SIG-M5 (cell line): ENCODE results near the gene DDOST.

Experiments used
- DNase-seq: peaks from one replicate; lab custom pipeline; 2025; lab: John Stamatoyannopoulos, UW

The DDOST gene

DNA sequence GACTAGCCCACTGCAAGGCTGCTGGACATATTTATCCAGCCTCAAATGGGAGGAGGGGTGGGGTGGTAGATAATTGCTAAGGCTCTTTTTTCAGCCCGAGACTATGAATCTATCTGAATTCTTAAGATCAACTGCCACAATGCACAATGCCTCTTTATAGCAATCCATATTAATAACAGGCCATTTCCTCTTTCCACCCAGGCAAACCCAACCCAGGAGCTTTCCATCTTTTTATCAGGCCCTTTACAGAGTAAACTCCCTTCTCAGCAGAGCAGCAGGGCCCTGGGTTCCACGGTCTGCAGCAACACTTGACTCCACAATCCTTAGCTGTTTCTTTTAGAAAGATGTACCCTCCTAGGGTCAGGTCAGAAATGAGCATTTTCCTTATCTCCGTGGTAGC, 806 bp downstream of the DDOST start:
- DNase-seq, result no peak

DNA sequence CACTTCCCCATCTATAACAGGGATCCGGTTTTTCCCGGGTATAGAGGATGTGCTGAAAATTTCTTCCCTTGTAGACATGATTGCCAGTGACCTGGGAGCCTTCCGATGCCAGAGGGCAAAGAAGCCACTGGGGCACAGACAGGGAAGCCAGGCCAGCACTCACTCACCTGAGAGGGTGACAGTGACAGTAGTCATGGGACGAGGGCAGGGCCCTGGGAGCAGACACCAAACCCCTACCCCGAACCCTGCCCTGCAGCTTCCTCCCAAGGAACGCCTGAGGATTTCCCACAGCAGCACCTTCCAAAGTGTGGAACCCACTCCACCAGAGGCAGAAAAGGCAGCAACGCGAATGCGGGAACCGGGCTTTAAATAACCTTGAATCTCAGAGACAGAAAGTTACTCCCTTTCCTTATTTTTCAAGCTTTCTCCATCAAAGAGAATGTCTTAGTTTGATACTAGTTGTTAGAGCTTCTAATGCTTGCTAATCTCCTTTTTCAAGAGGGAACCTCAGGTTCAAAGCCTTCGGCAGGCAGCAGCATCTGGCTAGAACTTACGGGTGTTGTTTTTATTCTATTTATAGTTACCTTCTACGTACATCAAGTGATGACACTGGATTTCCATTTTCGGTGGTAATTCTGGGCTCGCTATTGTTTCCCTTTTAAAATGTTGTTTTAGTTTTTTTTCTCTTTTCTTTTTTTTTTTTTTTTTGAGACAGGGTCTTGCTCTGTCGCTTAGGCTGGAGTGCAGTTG, 2.8 kb downstream of the DDOST start:
- DNase-seq, result no peak

DNA sequence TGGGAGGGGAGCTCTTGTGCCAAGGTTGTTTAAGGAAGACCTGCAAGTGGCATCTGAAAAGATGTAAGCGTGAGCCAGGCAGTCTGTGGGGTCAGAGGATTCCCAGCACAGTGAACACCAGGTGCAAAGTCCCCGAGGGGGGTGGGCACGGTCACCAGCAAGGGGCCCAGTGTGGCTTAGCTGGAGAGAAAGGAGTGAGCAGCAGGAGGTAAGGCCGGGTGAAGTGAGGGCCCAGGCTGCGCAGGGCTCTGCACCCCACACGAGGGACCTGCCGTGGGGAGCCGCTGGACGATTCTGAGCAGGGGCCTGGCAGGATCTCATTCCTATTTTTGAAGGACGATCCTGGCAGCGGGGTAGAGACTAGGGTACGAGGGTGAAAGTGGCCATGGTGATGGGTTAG, 4.1 kb downstream of the DDOST start:
- DNase-seq, result no peak

DNA sequence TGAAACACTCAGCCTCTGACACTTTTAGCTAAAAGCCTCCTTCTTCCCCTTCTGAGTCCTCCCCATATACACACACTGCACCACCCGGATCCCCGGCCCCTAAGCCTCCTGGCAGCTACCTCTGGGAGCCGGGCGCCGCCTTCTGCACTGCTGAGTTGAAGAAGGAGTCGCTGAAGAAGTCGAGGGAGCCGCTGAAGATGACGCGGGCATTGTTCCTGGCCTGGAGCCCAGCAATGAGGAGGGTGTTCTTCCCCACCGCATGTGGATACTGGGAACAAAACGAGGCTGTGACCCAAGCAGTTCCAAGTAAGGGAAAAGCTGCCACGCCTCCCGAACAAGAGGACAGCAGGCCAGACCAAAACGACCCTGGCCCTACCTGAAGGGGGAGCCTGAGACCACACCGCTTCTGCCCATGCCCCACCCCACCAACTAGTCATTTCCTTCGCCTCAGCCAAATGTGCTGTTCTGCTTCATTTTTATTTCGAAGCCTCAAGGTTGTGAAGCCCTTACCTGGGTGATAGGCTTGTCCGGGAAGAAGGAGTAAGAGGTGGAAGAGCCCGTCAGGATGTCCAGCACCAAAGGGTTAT, 7.0 kb downstream of the DDOST start:
- no peak for DNase-seq

DNA sequence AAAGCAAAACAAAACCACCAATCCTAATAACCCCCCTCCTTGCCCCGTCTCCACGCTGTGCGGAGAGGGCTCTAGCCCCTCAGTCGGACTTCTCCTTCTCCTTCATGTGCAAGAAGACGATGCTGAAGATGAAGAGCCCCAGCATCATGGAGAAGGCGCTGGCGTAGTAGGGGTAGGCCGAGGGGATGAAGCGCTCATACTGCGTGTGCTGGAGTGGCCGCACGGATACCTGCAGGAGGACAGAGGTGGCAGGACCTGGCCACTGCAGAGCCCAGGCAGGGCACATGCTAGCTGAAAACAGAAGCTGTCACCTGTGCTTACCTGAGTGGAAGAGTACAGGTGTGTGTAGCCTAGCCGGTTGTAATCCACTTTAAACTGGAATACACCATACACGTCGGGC, 8.9 kb downstream of the DDOST start:
- DNase-seq, result no peak

DNA sequence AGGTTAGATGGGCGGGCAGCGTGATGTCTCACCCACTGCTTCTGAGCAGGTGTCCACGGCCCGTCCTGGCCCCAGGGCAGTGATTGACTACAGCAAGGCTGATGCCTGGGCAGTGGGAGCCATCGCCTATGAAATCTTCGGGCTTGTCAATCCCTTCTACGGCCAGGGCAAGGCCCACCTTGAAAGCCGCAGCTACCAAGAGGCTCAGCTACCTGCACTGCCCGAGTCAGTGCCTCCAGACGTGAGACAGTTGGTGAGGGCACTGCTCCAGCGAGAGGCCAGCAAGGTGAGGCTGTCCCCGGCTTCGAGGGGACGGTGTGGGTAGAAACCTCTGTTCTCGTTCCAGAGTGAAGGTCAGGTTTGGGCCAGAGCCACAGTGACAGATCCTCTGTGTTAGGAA, 12.2 kb downstream of the DDOST start:
- DNase-seq, result no peak

DNA sequence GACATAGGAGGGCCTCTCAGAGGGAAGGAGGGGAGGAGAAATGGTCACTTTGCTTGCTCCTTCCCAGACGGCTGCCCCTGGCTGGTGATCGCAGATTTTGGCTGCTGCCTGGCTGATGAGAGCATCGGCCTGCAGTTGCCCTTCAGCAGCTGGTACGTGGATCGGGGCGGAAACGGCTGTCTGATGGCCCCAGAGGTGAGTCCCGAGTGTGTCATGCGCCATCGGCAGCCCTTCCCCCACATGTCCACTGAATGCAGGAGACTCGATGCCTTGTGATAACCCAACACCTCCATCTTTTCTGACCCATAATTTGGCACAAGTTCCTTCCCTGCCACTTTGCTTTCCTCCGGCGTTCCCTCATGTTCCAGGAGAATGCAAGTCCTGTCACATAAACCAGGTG, 12.7 kb downstream of the DDOST start:
- DNase-seq, result no peak

DNA sequence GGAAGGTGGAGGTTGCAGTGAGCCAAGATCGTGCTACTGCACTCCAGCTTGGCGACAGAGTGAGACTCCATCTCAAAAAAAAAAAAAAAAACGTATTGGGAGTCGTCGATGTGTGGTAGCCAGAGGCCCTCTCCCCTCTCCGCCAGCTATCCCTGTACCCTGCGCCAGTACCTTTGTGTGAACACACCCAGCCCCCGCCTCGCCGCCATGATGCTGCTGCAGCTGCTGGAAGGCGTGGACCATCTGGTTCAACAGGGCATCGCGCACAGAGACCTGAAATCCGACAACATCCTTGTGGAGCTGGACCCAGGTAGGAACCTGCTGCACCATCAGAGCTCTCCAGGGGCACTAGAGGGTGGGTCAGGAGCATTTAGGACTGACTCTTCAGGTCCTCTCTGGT, 15.8 kb downstream of the DDOST start:
- DNase-seq, result no peak

DNA sequence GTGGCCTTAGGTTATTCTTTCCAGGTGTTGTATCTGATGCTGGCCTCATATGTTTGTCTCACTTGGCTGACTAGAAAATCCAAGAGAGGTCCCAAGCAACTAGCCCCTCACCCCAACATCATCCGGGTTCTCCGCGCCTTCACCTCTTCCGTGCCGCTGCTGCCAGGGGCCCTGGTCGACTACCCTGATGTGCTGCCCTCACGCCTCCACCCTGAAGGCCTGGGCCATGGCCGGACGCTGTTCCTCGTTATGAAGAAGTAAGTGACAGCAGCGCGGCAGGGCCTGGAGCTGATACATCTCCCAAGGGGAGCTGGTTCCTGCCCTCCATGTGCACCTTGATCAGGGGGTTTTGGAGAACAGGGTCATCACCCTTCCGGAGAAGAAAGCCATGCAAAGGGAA, 16.8 kb downstream of the DDOST start:
- DNase-seq, result no peak

DNA sequence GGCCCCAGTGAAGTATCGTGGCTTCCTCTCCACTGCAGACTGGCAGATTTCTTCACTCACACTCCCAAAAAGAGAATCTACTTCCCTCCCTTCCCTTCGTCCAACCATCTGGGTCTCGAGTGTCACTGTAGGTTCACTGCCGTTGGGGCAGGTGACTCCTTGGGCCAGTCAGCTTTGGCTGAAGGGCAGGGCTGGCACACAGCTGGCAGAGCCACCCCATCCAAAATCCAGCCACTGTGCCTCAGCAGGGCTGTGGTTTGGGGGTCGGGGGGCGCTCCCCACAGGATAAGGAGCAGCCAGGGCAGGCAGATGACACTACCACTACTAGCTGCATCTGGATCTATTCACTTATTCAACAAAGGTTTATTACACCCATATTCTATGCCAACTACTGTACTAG, 18.1 kb downstream of the DDOST start:
- no peak for DNase-seq

DNA sequence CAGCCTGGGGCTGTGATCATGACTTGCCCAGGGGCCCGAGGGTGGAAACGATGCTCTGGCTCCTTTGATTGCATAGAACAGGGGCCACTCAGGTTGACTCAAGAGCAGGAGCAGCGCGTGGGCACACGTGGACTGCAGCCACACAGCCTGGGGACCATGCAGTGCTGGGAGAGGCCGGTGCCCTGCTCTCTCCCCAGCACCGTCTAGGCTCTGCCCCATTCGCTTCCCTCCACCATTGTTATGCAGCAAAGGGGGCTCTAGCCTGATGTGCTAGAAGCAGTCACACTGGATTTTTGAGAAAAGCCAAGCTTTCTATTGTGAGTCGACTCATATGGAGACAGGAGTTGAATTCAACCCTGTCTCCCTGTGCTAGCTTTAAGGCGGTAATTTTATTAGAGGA, 19.2 kb downstream of the DDOST start:
- DNase-seq, result no peak

DNA sequence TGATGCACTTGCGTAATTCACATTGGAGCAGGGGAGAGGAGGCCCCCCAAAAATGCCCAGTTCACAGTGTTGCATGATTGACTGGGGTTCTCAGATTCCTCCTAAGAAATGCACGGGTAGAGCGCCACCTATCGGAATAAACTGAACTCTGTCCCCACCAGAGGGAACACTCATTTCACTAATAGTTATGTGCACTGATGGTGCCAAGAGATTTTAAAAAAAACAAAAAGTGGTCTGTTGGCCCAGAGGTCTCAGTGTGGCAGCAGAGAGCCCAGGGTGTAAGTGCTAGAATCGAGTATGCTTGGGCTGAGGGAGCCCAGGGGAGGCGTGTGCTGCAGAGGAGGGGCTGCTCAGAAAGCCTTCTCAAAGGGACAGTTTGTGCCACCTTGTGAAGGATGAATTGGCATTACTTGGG, 21.0 kb downstream of the DDOST start:
- DNase-seq, result no peak

DNA sequence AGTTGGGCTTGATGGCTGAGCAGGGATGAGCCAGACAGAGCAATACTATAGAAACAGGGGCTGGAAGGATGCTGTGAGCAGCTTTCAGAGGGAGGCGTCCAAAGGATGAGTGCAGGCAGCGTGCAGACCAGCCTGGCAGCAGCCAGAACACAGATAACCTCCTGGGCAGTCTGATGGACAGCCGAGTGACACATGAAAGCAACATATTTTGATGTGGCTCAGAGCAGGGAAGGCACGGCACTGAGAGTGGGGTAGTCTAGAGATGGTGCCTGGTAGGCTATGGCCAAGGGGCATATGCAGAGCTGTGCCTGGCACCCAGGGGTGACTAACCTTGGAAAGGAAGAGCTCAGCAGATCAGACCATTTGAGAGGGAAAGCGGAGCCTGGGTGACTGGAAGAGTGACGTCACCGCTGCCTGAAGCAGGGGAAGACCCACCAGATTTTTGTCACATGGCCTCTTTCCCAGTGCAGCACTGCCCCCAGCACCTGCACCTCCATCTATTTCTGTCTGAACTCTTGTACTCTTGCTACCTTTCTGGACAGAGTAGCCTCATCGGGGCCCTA, 24.3 kb downstream of the DDOST start:
- DNase-seq, result no peak

DNA sequence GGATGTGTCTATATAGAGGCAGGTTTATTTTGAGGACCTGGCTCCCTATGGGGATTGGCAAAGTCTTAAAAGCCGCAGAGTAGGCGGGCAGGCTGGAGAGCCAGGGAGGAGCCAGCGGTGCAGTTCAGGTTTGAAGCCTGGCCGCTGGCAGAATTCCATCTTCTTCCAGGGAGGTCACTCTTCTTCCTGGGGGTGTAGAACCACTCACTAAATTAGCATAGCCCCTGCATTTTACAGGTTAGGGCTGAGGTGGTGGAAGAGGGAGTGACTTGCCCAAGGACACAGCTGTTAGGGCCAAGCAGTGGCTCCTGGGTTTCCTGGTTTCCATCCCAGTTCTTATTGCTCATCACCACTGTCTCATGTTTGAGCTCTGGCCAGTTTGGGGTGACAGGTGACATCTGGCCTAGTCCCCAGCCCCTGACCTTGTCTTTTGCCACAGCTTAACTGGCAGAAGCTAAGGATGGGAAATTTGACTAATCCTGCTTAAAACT, 26.5 kb downstream of the DDOST start:
- no peak for DNase-seq

DNA sequence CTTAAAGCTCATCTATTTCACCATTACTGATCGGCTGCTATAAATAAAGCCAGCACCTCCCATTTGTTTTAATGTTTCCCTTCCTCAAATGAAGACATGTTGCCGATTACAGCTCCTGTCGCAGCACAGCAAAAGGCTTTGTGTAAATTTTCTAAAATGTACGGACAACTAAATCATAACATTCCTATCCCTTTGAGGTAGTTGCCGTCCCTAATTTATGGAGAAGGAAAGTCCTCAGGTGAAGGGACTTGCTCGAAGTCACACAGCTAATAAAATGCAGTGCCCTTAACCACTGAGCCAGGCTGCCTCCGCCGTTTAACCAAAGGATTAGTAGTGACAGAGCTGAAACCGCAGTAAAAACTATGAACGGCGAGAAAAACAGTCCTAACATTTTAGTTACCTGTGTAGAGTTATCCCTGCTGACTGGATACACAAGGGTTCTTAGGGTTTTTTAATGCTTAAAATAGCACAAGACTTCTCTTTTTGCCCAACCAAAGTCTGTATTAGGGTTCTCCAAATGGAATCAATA, 27.0 kb downstream of the DDOST start:
- no peak for DNase-seq

DNA sequence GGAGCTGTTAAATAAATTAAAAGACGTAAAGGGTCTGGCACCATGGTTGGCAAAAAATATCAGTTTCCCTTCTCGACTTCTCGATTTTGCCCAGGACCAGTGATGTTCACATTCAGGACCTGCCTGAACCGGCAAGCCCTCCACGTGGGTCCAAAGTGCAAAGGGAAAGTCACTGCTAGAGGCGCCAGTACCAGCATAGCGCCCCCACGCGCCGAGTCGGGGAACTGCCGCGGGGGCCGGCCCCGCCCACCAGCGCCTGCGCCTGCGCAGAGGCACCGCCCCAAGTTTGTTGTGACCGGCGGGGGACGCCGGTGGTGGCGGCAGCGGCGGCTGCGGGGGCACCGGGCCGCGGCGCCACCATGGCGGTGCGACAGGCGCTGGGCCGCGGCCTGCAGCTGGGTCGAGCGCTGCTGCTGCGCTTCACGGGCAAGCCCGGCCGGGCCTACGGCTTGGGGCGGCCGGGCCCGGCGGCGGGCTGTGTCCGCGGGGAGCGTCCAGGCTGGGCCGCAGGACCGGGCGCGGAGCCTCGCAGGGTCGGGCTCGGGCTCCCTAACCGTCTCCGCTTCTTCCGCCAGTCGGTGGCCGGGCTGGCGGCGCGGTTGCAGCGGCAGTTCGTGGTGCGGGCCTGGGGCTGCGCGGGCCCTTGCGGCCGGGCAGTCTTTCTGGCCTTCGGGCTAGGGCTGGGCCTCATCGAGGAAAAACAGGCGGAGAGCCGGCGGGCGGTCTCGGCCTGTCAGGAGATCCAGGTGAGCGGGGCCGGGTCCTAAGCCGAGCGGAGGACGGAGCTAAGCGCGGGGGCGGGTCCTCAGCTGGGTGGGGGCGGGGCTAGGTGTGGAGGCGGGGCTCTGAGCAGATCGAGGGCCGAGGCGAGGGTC, 27.7 kb downstream of the DDOST start, which contains the start of gene PINK1:
PINK1 (plus strand) TSS at position 269 of the 875 bp plus-strand sequence; CDS start at position 360, 91 bp downstream.
- DNase-seq, result no peak

DNA sequence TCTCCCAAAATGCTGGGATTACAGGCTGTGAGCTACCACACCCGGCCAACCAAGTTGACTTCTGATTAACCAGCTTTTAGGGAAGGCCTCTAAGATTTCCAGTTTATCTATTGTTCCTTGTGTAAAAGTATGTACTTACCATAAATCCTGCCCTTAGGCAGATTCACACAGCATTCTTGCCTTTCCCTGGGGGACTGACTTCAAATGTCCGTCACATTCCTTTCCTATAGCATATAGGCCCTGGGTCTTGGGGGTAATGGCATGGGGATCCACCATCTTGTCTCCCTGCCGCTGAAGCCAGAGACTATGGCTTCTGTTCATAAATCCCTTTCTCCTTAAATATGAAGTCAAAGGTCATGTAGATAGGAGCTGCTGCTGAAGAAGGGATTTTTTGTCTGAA, 28.8 kb downstream of the DDOST start:
- no peak for DNase-seq

DNA sequence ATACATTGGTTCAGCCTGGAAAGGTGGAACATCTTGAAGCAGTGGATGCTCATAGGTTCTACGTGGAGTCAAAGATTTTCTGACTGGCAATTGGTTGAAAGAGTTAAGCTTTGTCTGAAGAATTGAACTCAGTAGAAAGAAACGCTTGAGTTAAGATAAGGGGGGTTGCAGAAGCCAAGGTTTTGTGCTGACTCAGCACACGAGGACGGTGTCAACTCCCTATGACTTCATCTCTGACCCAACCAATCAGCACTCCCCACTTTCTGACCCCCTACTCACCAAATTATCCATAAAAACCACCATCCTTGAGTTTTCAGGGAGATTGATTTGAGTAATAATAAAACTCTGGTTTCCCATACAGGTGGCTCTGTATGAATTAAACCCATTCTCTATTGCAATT, 30.4 kb downstream of the DDOST start:
- DNase-seq, result no peak

DNA sequence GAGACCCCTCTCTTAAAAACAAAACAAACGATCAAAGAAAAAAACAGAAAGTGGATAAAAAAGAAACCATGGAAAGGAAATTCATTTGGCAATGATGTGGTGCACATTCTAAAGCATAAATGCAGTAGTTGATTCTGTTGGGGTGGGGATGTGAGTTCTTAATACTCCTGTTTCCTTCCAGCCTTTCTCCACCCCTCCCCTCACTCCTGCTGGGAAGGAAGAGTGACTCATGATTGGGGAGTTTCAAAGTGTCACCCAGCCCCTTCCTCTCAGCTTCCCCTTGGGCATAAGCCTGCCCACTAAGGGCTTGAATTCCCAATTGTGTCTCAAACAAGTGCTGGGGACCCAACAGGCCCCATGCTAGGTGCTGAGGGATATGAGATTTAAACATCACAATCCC, 34.6 kb downstream of the DDOST start:
- no peak for DNase-seq

DNA sequence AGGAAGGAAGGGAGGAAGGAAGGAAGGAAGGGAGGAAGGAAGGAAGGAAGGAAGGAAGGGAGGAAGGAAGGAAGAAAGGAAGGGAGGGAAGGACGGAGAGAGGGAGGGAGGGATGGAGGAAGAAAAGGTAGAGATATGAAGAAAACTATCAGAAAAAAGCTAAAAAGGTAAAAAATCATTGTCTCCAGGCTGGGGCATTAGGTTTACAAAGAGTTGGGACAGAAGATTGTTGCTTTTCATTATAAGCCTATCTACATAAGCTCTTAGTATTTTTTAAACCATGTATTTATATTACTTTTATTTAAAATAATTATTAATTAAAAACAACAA, 35.1 kb downstream of the DDOST start:
- no peak for DNase-seq

DNA sequence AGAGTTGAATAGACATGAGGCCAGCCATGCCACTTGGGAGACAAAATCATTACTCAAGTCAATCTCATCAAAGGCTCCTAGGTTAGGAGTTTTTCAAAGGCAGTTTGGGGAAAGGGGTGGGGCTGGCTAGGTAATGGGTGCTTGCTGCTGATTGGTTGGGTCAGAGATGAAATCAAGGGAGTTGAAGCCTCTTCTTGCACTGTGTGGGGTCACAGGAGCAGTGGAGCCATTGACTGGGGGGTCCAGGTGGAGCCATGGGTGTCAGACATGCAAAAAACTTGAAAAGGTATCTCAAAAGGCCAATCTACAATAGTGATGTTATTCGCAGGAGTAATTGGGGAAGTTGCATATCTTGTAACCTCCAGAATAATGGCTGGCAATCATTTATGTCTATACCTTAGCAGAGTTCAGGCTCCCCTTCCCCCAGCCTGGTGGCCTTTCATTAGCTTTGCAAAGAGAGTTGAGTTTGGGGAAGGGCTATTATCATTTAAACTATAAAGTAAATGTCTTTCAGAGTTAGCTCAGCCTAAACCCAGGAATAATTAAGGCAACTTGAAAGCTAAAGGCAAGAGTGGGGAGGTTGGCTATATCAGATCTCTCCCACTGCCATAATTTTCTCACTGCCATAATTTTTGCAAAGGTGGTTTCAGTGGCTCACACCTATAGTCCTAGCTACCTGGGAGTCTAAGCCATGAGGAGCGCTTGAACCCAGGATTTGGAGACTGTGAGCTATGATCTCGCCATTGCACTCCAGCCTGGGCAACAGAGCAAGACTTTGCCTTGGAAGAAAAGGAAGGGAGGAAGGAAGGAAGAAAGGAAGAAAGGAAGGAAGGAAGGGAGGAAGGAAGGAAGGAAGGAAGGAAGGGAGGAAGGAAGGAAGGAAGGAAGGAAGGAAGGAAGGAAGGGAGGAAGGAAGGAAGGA, 35.7 kb downstream of the DDOST start:
- no peak for DNase-seq
